ENCODE measurements around the gene SLC9A2. TPM values are rescaled to one million over a fixed set of nuclear protein-coding genes. Genes with fewer than 3 reads are reported as not detected.

SLC9A2 gene
- under 0.01 TPM in 2 replicates for total RNA-seq

GRCh38 chr2:102619414-102620319, at the start of gene SLC9A2:
Gene SLC9A2 (plus strand): TSS chr2:102619553. CDS start chr2:102619849, 296 bp downstream.

Other genes starting within 250 kb of the SLC9A2 start
- gene IL18RAP, start 196.4 kb upstream of the SLC9A2 start, total RNA-seq = not detected in 2 replicates
- gene SLC9A4, start 146.3 kb upstream of the SLC9A2 start, total RNA-seq = not detected in 2 replicates
- 0.73 and 0.98 TPM in 2 replicates for gene TMEM182, start 142.5 kb downstream of the SLC9A2 start, total RNA-seq

All from subcutaneous preadipocyte (primary cell).